GM23338 (cell line): ENCODE measurements around the gene NINJ2. TPM values are rescaled to one million over a fixed set of nuclear protein-coding genes. Genes with fewer than 3 reads are reported as not detected.

Source experiments
- ATAC-seq: fragments of 200-7000 bp; cut with Tn5 transposase; 3 replicates; pipeline ENCODE4 v1.9.1; 2020
- DNase-seq: peaks from one replicate; pipeline ENCODE4 v3.0.0-alpha.2; 2015; ENCODE audit warnings: low spot score
- H2AFZ ChIP-seq: fragments of 200-600 bp; sonication (generic); 2 replicates; pipeline ENCODE4 v1.8.0; 2016; ENCODE audit warnings: antibody characterized with exemption, mild to moderate bottlenecking, moderate library complexity
- H3F3A ChIP-seq: fragments of 200-600 bp; sonication (generic); replicated peaks from 2 replicates; pipeline ENCODE4 v1.8.0; 2017; ENCODE audit warnings: antibody characterized with exemption, mixed run types, low read depth
- H3K27ac ChIP-seq: fragments of 200-600 bp; sonication (generic); 2 replicates; pipeline ENCODE4 v1.6.1; 2016; ENCODE audit warnings: low read depth
- H3K27me3 ChIP-seq: fragments of 200-600 bp; sonication (generic); 2 replicates; pipeline ENCODE4 v1.8.0; 2016; ENCODE audit warnings: mild to moderate bottlenecking, mixed run types, moderate library complexity; ENCODE audit not compliant: insufficient read depth
- H3K36me3 ChIP-seq: fragments of 200-600 bp; sonication (generic); 2 replicates; pipeline ENCODE4 v1.8.0; 2016; ENCODE audit warnings: mild to moderate bottlenecking; ENCODE audit not compliant: insufficient read depth
- H3K4me1 ChIP-seq: fragments of 200-600 bp; sonication (generic); 2 replicates; pipeline ENCODE4 v1.8.0; 2016; ENCODE audit warnings: mild to moderate bottlenecking, moderate library complexity; ENCODE audit not compliant: insufficient read depth
- H3K4me2 ChIP-seq: fragments of 200-600 bp; sonication (generic); 2 replicates; pipeline ENCODE4 v1.7.1; 2017; ENCODE audit warnings: mixed run types
- H3K4me3 ChIP-seq: fragments of 200-600 bp; sonication (generic); 2 replicates; pipeline ENCODE4 v1.6.1; 2016; ENCODE audit warnings: mixed run types
- H3K79me2 ChIP-seq: fragments of 200-600 bp; sonication (generic); replicated peaks from 2 replicates; pipeline ENCODE4 v1.8.0; 2017; ENCODE audit warnings: mild to moderate bottlenecking; ENCODE audit not compliant: insufficient read depth
- H3K9me2 ChIP-seq: fragments of 200-600 bp; sonication (generic); 2 replicates; pipeline ENCODE4 v1.8.0; 2017; ENCODE audit not compliant: insufficient read depth
- H4K20me1 ChIP-seq: fragments of 200-600 bp; sonication (generic); replicated peaks from 2 replicates; pipeline ENCODE4 v1.8.0; 2017; ENCODE audit warnings: mild to moderate bottlenecking; ENCODE audit not compliant: insufficient read depth
- H3K27ac Mint-ChIP-seq: 2 replicates; pipeline ENCODE4 v1.8.0; 2020; ENCODE audit warnings: inconsistent platforms, mild to moderate bottlenecking, moderate library complexity, mixed read lengths
- H3K27me3 Mint-ChIP-seq: 3 replicates; pipeline ENCODE4 v1.8.0; 2022; ENCODE audit warnings: low read depth, mild to moderate bottlenecking, moderate library complexity, mixed read lengths, inconsistent platforms; ENCODE audit not compliant: insufficient read depth, poor library complexity
- H3K36me3 Mint-ChIP-seq: 3 replicates; pipeline ENCODE4 v1.8.0; 2021; ENCODE audit warnings: low read depth, mild to moderate bottlenecking, inconsistent platforms, moderate library complexity, mixed read lengths
- H3K4me1 Mint-ChIP-seq: 3 replicates; pipeline ENCODE4 v1.8.0; 2020; ENCODE audit warnings: mild to moderate bottlenecking, inconsistent platforms, mixed read lengths
- H3K4me3 Mint-ChIP-seq: 3 replicates; pipeline ENCODE4 v1.8.0; 2021; ENCODE audit warnings: moderate library complexity, mild to moderate bottlenecking, inconsistent platforms, mixed read lengths
- H3K9me3 Mint-ChIP-seq: 3 replicates; pipeline ENCODE4 v1.8.0; 2020; ENCODE audit warnings: moderate library complexity, mild to moderate bottlenecking, inconsistent platforms, mixed read lengths
- EZH2phosphoT487 ChIP-seq: fragments of 200-600 bp; sonication (generic); IDR thresholded peaks from one replicate; pipeline ENCODE4 v1.8.1; 2018; ENCODE audit warnings: antibody characterized with exemption; ENCODE audit not compliant: unreplicated experiment
- NANOG ChIP-seq: IDR thresholded peaks from 2 replicates; pipeline ENCODE4 v1.6.1; 2016; ENCODE audit warnings: antibody characterized with exemption, borderline replicate concordance
- STAT1 ChIP-seq: IDR thresholded peaks from one replicate; pipeline ENCODE4 v1.6.1; 2016; ENCODE audit warnings: antibody characterized with exemption; ENCODE audit not compliant: unreplicated experiment
- ZNF331 ChIP-seq: fragments of 250-450 bp; sonication (Bioruptor Pico); IDR thresholded peaks from 2 replicates; pipeline ENCODE4 v1.5.0; 2020; ENCODE audit warnings: low read depth, mild to moderate bottlenecking, moderate library complexity
- polyA plus RNA-seq: library from polyadenylated mRNA; unstranded; fragments of >200 nt; fragmentation: Nextera tagmentation; extraction: Ambion mirVana; gene quantifications from 2 replicates; pipeline ENCODE4 v1.2.1, GENCODE V29; 2016
- total RNA-seq: library from RNA; depleted of rRNA; stranded (reverse); fragments of >200 nt; shearing (Covaris generic); gene quantifications from 2 replicates; pipeline ENCODE4 v1.2.3, GENCODE V29; 2014
- TF ChIP-seq, protein P1 (sequence below), 2 experiments: fragments of 200-600 bp in 1 of 2; sonication (generic) in 1 of 2; conservative IDR thresholded peaks; 2 replicates each; pipeline versions ENCODE4 v1.5.1 to v1.6.1; 2016 to 2017; ENCODE audit warnings: antibody characterized with exemption in 2 of 2, low read depth in 2 of 2, mild to moderate bottlenecking in 2 of 2, moderate library complexity in 1 of 2
- TF ChIP-seq, protein P2 (sequence below): IDR thresholded peaks from one replicate; pipeline ENCODE4 v1.6.1; 2018; ENCODE audit warnings: antibody characterized with exemption; ENCODE audit not compliant: unreplicated experiment
- TF ChIP-seq, protein P3 (sequence below): IDR thresholded peaks from 2 replicates; pipeline ENCODE4 v1.6.1; 2016; ENCODE audit warnings: antibody characterized with exemption

The NINJ2 gene
- total and polyA plus RNA-seq, 2 experiments from 2014 or later, result 0.94 to 2.6 TPM

DNA sequence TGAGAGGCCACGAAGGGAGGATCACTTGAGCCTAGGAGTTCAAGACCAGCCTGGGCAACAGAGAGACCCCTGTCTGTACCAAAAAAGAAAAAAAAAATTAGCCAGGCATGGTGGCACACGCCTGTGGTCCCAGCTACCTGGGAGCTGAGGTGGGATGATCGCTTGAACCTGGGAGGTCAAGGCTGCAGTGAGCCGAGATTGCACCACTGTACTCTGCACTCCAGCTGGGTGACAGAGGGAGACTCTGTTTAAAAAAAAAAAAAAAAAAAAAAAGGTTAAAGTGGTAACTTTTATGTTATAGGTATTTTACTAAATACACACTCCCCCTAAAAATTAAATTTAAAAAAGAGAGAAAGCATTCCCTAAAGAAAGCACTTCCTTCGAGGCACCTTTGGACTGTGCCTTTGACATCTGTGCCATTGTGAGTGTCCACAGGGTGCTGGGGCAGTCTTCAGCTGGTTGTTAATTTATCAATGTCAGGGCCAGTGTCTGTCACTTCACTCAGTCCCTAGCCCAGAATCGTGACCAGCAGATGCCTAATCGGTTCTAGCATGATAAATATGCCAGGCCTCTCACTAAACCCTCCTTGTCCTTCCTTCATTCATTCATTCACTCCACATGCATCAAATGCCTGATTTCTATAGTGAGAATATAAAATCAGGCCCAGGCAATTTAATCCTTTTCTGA is 140.4 kb downstream of the NINJ2 start (continued):
- TF ChIP-seq, protein P1, sequence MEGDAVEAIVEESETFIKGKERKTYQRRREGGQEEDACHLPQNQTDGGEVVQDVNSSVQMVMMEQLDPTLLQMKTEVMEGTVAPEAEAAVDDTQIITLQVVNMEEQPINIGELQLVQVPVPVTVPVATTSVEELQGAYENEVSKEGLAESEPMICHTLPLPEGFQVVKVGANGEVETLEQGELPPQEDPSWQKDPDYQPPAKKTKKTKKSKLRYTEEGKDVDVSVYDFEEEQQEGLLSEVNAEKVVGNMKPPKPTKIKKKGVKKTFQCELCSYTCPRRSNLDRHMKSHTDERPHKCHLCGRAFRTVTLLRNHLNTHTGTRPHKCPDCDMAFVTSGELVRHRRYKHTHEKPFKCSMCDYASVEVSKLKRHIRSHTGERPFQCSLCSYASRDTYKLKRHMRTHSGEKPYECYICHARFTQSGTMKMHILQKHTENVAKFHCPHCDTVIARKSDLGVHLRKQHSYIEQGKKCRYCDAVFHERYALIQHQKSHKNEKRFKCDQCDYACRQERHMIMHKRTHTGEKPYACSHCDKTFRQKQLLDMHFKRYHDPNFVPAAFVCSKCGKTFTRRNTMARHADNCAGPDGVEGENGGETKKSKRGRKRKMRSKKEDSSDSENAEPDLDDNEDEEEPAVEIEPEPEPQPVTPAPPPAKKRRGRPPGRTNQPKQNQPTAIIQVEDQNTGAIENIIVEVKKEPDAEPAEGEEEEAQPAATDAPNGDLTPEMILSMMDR (conservative IDR thresholded peaks at IDR 0.05; ENCODE audit: low read depth in 2 of 2), result no peak
- TF ChIP-seq, protein P2, sequence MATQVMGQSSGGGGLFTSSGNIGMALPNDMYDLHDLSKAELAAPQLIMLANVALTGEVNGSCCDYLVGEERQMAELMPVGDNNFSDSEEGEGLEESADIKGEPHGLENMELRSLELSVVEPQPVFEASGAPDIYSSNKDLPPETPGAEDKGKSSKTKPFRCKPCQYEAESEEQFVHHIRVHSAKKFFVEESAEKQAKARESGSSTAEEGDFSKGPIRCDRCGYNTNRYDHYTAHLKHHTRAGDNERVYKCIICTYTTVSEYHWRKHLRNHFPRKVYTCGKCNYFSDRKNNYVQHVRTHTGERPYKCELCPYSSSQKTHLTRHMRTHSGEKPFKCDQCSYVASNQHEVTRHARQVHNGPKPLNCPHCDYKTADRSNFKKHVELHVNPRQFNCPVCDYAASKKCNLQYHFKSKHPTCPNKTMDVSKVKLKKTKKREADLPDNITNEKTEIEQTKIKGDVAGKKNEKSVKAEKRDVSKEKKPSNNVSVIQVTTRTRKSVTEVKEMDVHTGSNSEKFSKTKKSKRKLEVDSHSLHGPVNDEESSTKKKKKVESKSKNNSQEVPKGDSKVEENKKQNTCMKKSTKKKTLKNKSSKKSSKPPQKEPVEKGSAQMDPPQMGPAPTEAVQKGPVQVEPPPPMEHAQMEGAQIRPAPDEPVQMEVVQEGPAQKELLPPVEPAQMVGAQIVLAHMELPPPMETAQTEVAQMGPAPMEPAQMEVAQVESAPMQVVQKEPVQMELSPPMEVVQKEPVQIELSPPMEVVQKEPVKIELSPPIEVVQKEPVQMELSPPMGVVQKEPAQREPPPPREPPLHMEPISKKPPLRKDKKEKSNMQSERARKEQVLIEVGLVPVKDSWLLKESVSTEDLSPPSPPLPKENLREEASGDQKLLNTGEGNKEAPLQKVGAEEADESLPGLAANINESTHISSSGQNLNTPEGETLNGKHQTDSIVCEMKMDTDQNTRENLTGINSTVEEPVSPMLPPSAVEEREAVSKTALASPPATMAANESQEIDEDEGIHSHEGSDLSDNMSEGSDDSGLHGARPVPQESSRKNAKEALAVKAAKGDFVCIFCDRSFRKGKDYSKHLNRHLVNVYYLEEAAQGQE, result no peak

DNA sequence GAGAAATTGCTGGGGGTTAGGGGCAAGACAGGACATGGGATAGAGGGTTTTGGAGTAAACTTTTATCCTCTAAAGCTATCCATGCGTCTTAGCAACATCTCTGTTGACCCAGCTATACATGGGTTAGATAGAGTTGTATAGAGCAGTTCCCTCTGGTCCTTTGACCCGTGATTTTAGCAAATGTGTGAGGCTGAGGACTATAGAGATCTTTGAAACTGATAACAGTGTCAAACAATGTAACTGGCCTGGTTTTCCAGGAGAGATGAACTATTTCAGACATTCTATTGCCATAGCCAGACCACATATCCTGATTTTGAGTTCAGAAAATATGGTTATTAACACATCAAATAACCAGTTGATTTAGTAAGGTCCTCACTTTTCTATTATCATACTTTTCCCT is 143.1 kb downstream of the NINJ2 start:
- H3K4me3 ChIP-seq, result no peak overlapping the region
- no peaks in the 10 kb centered on the region for H3K27me3 ChIP-seq
- Mint-ChIP-seq H3K4me3 (no peak overlapping the region), H3K27ac (no peak overlapping the region), H3K36me3 (no peaks in the 10 kb centered on the region; the same call in 2 of the 3 replicates), H3K4me1 (no peaks in the 10 kb centered on the region; the same call in 2 of the 3 replicates), H3K9me3 (no peaks in the 10 kb centered on the region), H3K27me3 (no peaks in the 10 kb centered on the region)
- no peak overlapping the region for H3K27ac ChIP-seq
- H4K20me1 ChIP-seq, result no peaks in the 10 kb centered on the region; the same call in 1 of the 2 replicates
- H3K36me3 ChIP-seq, result no peaks in the 10 kb centered on the region
- H2AFZ ChIP-seq, result no peak overlapping the region
- no peaks in the 10 kb centered on the region for H3K4me1 ChIP-seq
- DNase-seq, result no peak
- H3F3A ChIP-seq, result no peaks in the 10 kb centered on the region
- TF ChIP-seq, protein P1 (conservative IDR thresholded peaks at IDR 0.05; ENCODE audit: low read depth in 2 of 2), result no peak
- TF ChIP-seq ZNF331, result no peak
- no peak for TF ChIP-seq STAT1
- TF ChIP-seq NANOG, result no peak
- TF ChIP-seq, protein P2, result no peak
- no peak for TF ChIP-seq EZH2phosphoT487
- TF ChIP-seq, protein P3, sequence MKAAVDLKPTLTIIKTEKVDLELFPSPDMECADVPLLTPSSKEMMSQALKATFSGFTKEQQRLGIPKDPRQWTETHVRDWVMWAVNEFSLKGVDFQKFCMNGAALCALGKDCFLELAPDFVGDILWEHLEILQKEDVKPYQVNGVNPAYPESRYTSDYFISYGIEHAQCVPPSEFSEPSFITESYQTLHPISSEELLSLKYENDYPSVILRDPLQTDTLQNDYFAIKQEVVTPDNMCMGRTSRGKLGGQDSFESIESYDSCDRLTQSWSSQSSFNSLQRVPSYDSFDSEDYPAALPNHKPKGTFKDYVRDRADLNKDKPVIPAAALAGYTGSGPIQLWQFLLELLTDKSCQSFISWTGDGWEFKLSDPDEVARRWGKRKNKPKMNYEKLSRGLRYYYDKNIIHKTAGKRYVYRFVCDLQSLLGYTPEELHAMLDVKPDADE, result no peak
- H3K4me2 ChIP-seq, result no peak overlapping the region
- no peaks in the 10 kb centered on the region for H3K9me2 ChIP-seq
- ATAC-seq, result no peak
- no peaks in the 10 kb centered on the region for H3K79me2 ChIP-seq
